ENCODE data around the gene ZBTB18.

DNA sequence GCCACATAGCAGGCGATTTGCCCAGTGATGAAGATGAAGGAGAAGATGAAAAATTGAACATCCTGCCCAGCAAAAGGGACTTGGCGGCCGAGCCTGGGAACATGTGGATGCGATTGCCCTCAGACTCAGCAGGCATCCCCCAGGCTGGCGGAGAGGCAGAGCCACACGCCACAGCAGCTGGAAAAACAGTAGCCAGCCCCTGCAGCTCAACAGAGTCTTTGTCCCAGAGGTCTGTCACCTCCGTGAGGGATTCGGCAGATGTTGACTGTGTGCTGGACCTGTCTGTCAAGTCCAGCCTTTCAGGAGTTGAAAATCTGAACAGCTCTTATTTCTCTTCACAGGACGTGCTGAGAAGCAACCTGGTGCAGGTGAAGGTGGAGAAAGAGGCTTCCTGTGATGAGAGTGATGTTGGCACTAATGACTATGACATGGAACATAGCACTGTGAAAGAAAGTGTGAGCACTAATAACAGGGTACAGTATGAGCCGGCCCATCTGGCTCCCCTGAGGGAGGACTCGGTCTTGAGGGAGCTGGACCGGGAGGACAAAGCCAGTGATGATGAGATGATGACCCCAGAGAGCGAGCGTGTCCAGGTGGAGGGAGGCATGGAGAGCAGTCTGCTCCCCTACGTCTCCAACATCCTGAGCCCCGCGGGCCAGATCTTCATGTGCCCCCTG lies 3.3 kb downstream of the ZBTB18 start:
- TF ChIP-seq, protein P1, sequence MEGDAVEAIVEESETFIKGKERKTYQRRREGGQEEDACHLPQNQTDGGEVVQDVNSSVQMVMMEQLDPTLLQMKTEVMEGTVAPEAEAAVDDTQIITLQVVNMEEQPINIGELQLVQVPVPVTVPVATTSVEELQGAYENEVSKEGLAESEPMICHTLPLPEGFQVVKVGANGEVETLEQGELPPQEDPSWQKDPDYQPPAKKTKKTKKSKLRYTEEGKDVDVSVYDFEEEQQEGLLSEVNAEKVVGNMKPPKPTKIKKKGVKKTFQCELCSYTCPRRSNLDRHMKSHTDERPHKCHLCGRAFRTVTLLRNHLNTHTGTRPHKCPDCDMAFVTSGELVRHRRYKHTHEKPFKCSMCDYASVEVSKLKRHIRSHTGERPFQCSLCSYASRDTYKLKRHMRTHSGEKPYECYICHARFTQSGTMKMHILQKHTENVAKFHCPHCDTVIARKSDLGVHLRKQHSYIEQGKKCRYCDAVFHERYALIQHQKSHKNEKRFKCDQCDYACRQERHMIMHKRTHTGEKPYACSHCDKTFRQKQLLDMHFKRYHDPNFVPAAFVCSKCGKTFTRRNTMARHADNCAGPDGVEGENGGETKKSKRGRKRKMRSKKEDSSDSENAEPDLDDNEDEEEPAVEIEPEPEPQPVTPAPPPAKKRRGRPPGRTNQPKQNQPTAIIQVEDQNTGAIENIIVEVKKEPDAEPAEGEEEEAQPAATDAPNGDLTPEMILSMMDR (IDR thresholded peaks at IDR 0.05): no peak
- TF ChIP-seq POLR2A (IDR thresholded peaks at IDR 0.05): no peak
- TF ChIP-seq POLR2AphosphoS5 (IDR thresholded peaks at IDR 0.05): no peak

Measured in breast epithelium (tissue), 3 donors.